IPS-NIHi7 (cell line): ENCODE measurements around the gene FRAS1.
"Not testable (repeated sequence)": the region's sequence is repeated elsewhere in the genome, so short reads cannot be mapped to it uniquely, and the experiment has no call there.

Experiments used
- DNase-seq: peaks from one replicate; pipeline ENCODE4 v3.0.0; 2012; ENCODE audit warnings: mixed read lengths; ENCODE audit errors: extremely low spot score

FRAS1 gene

DNA sequence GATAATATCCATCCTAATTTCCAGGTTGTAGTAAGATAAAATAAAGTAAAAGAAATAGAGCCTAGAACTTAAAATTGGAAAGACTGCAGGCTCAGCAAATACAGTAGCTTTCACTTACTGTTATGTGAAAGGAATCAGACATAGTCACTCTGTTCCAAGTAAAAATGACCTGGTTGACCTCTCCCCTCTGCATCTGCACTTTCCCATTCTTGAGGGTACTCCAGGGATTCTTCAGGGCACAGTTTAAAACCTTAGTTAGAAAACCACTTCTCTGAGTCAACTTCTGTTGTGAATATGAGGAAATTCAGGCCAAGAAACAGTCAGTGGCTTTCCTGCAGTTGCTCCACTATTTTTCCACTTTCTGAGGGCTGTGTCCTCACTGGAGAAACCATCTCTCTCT lies 42.9 kb downstream of the FRAS1 start:
- DNase-seq = no peak

- no peak for DNase-seq
These were observed 62.6 kb downstream of the FRAS1 start for GRCh38 chr4:78119698-78120097.

GRCh38 chr4:78120144-78120880 lies 63.2 kb downstream of the FRAS1 start:
- DNase-seq = no peak

GRCh38 chr4:78121338-78121904 lies 64.3 kb downstream of the FRAS1 start:
- DNase-seq = no peak

GRCh38 chr4:78125834-78126331 lies 68.8 kb downstream of the FRAS1 start:
- not testable (repeated sequence) for DNase-seq

GRCh38 chr4:78129383-78130108 lies 72.4 kb downstream of the FRAS1 start:
- no peak for DNase-seq

DNA sequence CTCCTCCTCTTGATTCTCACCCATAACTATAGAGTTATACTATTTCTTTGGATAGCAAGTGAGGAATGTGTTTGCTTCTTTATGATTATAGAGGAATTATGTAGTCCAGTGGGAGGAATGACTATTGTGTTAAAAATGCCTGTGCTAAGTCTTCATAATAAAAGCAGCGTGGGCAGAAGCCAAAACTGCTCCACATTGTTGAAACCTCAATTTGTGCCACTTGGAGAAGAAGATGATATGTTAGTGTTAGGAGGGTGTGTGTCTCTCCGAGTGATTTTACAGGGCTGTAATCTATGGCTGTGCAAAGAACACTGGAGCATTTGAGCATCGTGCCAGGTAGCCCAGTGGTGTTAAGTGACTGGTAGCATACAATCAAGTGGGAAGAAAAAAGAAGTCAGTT lies 74.3 kb downstream of the FRAS1 start:
- DNase-seq = no peak

GRCh38 chr4:78136109-78137081 lies 79.3 kb downstream of the FRAS1 start:
- no peak for DNase-seq

- DNase-seq = no peak
These were observed 80.4 kb downstream of the FRAS1 start for GRCh38 chr4:78137532-78137931.

DNA sequence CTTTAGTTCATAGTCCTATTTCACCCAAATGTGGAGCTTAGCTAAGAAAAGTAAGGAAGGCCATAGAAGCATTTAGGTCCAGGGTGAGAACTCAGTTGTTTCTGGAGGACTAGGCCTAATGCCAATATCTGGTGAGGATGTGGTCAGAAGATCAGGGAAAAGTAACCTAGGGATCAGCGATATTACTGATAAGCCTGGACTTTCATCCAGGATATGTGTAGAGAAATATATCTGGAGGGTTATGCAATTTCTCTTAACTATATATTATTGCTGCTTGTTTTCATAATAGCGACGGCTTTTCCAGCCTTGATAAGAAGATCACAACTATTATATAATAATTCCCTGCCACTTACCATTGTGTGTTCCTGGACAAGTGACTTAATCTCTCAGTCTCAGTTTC lies 81.1 kb downstream of the FRAS1 start:
- no peak for DNase-seq

GRCh38 chr4:78143634-78144033 lies 86.5 kb downstream of the FRAS1 start:
- DNase-seq = no peak

GRCh38 chr4:78145008-78145407 lies 87.9 kb downstream of the FRAS1 start:
- no peak for DNase-seq

DNA sequence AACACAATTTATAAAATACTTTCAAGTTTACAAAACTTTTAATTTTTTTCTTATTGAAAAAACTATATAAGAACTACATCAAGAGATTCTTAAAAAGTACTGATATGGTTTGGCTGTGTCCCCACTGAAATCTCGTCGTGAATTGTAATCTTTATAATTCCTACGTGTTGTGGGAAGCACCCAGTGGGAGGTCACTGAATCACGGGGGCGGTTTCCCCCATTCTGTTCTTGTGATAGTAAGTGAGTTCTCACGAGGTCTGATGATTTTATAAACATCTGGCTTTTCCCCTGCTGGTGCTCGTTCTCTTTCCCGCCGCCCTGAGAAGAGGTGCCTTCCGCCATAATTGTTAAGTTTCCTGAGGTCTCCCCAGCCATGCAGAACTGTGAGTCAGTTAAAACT lies 88.5 kb downstream of the FRAS1 start:
- DNase-seq = no peak

DNA sequence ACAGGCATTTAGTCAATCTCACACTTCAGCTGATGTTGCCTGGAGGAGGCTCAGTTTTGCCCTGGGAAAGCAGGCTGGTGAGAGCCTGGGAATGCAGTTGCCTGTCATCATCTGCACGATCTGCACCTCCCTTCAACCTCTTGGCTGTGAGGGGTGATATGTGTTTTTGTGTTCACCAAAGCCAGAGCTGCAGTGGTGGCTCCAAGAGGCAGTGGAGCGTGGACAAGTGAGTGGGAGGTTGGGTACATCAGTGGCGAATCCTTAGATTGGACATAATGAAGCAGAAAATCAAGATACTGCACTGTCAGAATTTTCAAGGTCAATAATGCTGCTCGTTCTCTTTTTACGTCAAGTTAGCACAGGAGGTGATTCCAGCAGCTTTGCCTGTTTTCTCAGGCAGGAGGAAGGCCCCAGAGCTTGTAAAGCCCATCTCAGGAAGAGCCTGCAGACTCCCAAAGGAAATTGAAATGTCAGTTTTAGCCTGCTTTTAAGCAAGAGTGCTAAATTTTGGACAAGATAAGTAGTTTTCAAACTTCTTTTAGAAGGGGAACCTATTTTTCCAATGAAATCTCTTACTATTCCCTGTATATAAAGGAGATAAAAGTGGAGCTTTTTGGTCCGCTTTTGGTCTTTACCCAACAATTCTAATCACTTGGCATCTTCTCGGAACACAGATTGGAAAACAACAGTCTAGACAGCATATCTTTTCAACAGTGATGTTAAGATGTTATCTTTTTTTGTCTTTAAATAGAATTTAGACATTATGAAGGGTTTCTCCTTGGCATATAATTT lies 92.8 kb downstream of the FRAS1 start:
- DNase-seq = no peak

GRCh38 chr4:78150543-78150864 lies 93.4 kb downstream of the FRAS1 start:
- no peak for DNase-seq

- DNase-seq = no peak
These were observed 95.7 kb downstream of the FRAS1 start for GRCh38 chr4:78152795-78153194.

DNA sequence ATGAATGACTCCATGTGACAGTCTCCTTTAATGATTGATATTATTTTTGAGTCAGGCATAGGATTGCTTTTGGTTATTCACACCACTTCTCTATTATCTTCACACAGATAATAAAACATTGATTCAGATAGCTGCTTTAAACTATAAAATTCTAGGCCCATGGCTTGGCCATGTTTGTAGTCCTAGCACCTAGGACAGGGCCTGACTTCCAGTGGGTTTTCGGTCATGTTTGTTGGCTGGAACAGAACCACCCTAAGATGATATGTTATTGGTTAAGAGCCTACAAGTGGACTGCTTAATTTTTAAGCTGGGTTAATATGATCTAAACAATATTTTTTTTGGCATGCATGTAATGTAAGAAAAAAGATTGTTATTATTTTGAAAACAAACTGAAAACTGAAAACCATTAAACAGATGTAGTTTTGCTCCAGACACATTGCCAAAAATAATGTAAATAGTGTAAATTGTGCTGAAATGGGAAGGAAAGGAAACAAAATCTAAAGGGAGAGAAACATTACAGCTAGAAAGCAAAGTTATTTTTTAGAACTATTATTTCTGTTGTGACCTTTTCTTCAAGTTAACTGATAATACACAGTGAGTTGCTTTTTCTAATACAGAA lies 98.0 kb downstream of the FRAS1 start:
- DNase-seq = no peak

- DNase-seq = no peak
These were observed 98.5 kb downstream of the FRAS1 start for GRCh38 chr4:78155616-78156105.

- DNase-seq = no peak
These were observed 99.4 kb downstream of the FRAS1 start for GRCh38 chr4:78156520-78156919.

DNA sequence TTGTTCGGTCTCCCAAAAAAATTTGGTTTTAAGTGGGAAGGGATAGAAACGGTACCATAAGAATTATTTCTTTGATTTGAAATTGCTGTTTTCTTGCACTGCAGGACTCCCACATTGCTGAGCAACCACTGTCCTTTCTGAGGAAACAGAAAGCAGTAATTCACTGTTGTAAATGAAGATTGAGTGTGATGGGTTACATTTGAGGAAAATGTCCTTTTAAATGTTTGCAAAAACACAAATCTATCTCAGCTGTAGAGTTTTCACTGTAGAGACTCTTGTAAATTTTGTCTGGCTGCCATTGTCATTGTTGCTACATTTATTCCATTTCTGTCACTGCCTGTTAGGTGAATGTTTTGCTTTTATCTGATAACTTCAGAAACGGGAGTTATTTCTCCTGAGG lies 105.2 kb downstream of the FRAS1 start:
- no peak for DNase-seq
